Measurements from ENCODE around the gene LRRC71. TPM values are rescaled to one million over a fixed set of nuclear protein-coding genes. Genes with fewer than 3 reads are reported as not detected.

LRRC71 gene
- total RNA-seq, 1 donor from 2014 or later, result not detected

GRCh38 chr1:156947127-156947526, 26.7 kb downstream of the LRRC71 start:
- no peaks in the 10 kb centered on the region for H3K36me3 ChIP-seq
- H3K4me2 ChIP-seq, result no peak overlapping the region
- peaks cover 3% of the 10 kb centered on the region for H3K27me3 Mint-ChIP-seq (ENCODE audit: insufficient read depth, low read depth)
- H3F3A ChIP-seq (ENCODE audit: low read depth), result peaks cover 9% of the 10 kb centered on the region
- peaks cover 11% of the 10 kb centered on the region for H3K4me1 ChIP-seq
- H3K4me3 ChIP-seq, result no peak overlapping the region
- H3K4me1 Mint-ChIP-seq, result peaks cover 3% of the 10 kb centered on the region
- no peak overlapping the region for H3K9ac ChIP-seq
- H3K27me3 ChIP-seq, result no peaks in the 10 kb centered on the region
- no peak overlapping the region for H2AFZ ChIP-seq (replicated peaks)
- no peak overlapping the region for H3K27ac ChIP-seq
- DNase-seq (ENCODE audit: low spot score), result no peak
- TF ChIP-seq, protein P1, sequence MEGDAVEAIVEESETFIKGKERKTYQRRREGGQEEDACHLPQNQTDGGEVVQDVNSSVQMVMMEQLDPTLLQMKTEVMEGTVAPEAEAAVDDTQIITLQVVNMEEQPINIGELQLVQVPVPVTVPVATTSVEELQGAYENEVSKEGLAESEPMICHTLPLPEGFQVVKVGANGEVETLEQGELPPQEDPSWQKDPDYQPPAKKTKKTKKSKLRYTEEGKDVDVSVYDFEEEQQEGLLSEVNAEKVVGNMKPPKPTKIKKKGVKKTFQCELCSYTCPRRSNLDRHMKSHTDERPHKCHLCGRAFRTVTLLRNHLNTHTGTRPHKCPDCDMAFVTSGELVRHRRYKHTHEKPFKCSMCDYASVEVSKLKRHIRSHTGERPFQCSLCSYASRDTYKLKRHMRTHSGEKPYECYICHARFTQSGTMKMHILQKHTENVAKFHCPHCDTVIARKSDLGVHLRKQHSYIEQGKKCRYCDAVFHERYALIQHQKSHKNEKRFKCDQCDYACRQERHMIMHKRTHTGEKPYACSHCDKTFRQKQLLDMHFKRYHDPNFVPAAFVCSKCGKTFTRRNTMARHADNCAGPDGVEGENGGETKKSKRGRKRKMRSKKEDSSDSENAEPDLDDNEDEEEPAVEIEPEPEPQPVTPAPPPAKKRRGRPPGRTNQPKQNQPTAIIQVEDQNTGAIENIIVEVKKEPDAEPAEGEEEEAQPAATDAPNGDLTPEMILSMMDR (IDR thresholded peaks at IDR 0.05), result no peak
- TF ChIP-seq EZH2phosphoT487 (IDR thresholded peaks at IDR 0.05), result no peak
- TF ChIP-seq EZH2 (IDR thresholded peaks at IDR 0.05), result no peak
- H3K9me3 ChIP-seq (ENCODE audit: low read depth), result no peaks in the 10 kb centered on the region
- H3K9me3 Mint-ChIP-seq, result no peaks in the 10 kb centered on the region
- H3K4me3 Mint-ChIP-seq, result no peak overlapping the region
- peaks cover 9% of the 10 kb centered on the region for H4K20me1 ChIP-seq (ENCODE audit: low read depth)
- no peaks in the 10 kb centered on the region for H3K79me2 ChIP-seq (ENCODE audit: low read depth)
- H3K36me3 Mint-ChIP-seq, result peaks cover 69% of the 10 kb centered on the region
- H3K27ac Mint-ChIP-seq, result no peak overlapping the region

- Histone ChIP-seq H3K9me3 (ENCODE audit: low read depth) (no peaks in the 10 kb centered on the region), H3K9ac (no peak overlapping the region), H3K4me2 (no peak overlapping the region), H3K27me3 (no peaks in the 10 kb centered on the region), H2AFZ (replicated peaks) (no peak overlapping the region), H3K79me2 (ENCODE audit: low read depth) (no peaks in the 10 kb centered on the region), H3K4me3 (no peak overlapping the region), H3K4me1 (peaks cover 11% of the 10 kb centered on the region), H3K27ac (no peak overlapping the region), H4K20me1 (ENCODE audit: low read depth) (peaks cover 9% of the 10 kb centered on the region), H3K36me3 (no peaks in the 10 kb centered on the region), H3F3A (ENCODE audit: low read depth) (peaks cover 9% of the 10 kb centered on the region)
- H3K4me3 Mint-ChIP-seq, result no peak overlapping the region
- no peak for TF ChIP-seq EZH2 (IDR thresholded peaks at IDR 0.05)
- TF ChIP-seq, protein P1 (IDR thresholded peaks at IDR 0.05), result no peak
- TF ChIP-seq EZH2phosphoT487 (IDR thresholded peaks at IDR 0.05), result no peak
- H3K27me3 Mint-ChIP-seq (ENCODE audit: insufficient read depth, low read depth), result peaks cover 3% of the 10 kb centered on the region
- H3K27ac Mint-ChIP-seq, result no peak overlapping the region
- peaks cover 3% of the 10 kb centered on the region for H3K4me1 Mint-ChIP-seq
- DNase-seq (ENCODE audit: low spot score), result no peak
- H3K9me3 Mint-ChIP-seq, result no peaks in the 10 kb centered on the region
- peaks cover 67% of the 10 kb centered on the region for H3K36me3 Mint-ChIP-seq
These were observed 27.5 kb downstream of the LRRC71 start for GRCh38 chr1:156947818-156948525.

GRCh38 chr1:156948708-156949107, 28.3 kb downstream of the LRRC71 start:
- H3K4me2 ChIP-seq, result no peak overlapping the region
- peaks cover 3% of the 10 kb centered on the region for H3K4me1 Mint-ChIP-seq
- no peak overlapping the region for H3K9ac ChIP-seq
- no peaks in the 10 kb centered on the region for H3K27me3 ChIP-seq
- no peaks in the 10 kb centered on the region for H3K9me3 Mint-ChIP-seq
- peaks cover 63% of the 10 kb centered on the region for H3K36me3 Mint-ChIP-seq
- no peaks in the 10 kb centered on the region for H3K9me3 ChIP-seq (ENCODE audit: low read depth)
- DNase-seq (ENCODE audit: low spot score), result peak; percentile 29
- H3K4me1 ChIP-seq, result peaks cover 11% of the 10 kb centered on the region
- H4K20me1 ChIP-seq (ENCODE audit: low read depth), result peaks cover 9% of the 10 kb centered on the region
- H3F3A ChIP-seq (ENCODE audit: low read depth), result peaks cover 9% of the 10 kb centered on the region
- H3K79me2 ChIP-seq (ENCODE audit: low read depth), result no peaks in the 10 kb centered on the region
- no peak overlapping the region for H3K4me3 Mint-ChIP-seq
- H3K4me3 ChIP-seq, result no peak overlapping the region
- H2AFZ ChIP-seq (replicated peaks), result no peak overlapping the region
- no peak overlapping the region for H3K27ac Mint-ChIP-seq
- H3K27ac ChIP-seq, result no peak overlapping the region
- TF ChIP-seq EZH2phosphoT487 (IDR thresholded peaks at IDR 0.05), result no peak
- no peak for TF ChIP-seq EZH2 (IDR thresholded peaks at IDR 0.05)
- TF ChIP-seq, protein P1 (IDR thresholded peaks at IDR 0.05), result peak; percentile 50
- H3K27me3 Mint-ChIP-seq (ENCODE audit: insufficient read depth, low read depth), result peaks cover 3% of the 10 kb centered on the region
- H3K36me3 ChIP-seq, result no peaks in the 10 kb centered on the region
